Measurements from ENCODE around the gene CES1. TPM values are rescaled to one million over a fixed set of nuclear protein-coding genes. Genes with fewer than 3 reads are reported as not detected.
"Not testable (repeated sequence)": the region's sequence is repeated elsewhere in the genome, so short reads cannot be mapped to it uniquely, and the experiment has no call there.

Gene CES1
- total RNA-seq, 3 donors from 2014 or later, result 13.9 to 128 (median 22.0) TPM

DNA sequence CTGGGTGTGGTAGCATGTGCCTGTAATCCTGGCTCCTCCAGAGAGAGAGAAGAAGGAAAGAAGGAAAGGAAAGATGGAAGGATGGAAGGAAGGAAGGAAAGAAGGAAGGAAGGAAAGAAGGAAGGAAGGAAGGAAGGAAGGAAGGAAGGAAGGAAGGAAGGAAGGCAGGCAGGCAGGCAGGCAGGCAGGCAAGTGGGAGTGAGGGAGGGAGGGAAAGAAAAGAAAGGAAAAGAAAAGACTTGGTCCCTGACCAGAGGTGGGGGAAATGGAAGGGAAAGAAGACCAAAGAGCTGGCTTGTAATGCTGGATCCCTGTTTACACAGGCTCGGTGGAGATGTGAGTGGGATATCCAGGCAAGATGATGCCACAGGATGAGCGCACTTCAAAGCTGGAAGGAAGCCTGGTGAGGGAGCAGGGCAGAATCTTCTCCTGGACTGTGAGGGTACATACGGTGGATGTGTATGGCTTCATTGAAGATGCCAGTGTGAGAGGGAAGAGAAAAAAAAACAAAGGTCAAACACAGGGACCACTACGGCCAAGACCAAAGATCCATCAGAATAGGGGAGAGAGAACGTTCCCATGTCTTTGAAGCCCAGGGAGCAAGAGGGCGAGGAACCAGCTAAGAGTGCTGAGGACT, 2.1 kb downstream of the CES1 start:
- DNase-seq (ENCODE audit: low spot score in 2 of 2), result no peak
- no peaks in the 10 kb centered on the region for H3K36me3 ChIP-seq
- intact Hi-C loops (cut with DNase I; ENCODE audit: low total_unique reads), result no loop called here

DNA sequence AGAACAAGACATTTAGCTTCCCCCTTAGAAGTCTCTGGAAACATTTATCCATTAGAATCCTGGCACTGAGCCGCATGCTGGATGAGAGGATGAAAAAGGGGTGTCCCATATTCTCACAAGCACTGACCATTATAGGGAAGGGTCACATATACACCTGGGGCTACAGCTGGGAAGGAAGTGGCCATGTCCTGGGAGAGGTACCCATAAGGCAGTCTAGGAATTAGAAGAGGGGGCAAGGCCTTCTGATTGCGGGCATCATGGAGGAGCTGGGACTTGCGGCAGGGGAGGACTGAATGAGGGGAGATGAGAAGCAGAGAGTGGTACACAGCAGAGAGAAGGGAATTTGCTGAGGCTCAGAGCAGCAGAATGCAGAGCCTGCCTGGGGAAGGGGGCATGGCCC, 3.7 kb downstream of the CES1 start:
- H3K9me3 ChIP-seq; H3K27me3 ChIP-seq; H3K4me3 ChIP-seq; H3K4me1 ChIP-seq; H3K36me3 ChIP-seq; H3K27ac ChIP-seq; DNase-seq (ENCODE audit: low spot score in 2 of 2); intact Hi-C loops (cut with DNase I; ENCODE audit: low total_unique reads): not testable (repeated sequence)

More for the DNA sequence above, 2.1 kb downstream of the CES1 start:
- H3K4me1 ChIP-seq, result no peaks in the 10 kb centered on the region
- TF ChIP-seq CTCF (IDR thresholded peaks at IDR 0.05), result no peak
- no peak overlapping the region for H3K4me3 ChIP-seq
- peaks cover 0 to 4% of the 10 kb centered on the region in 2 donors for H3K27me3 ChIP-seq
- H3K27ac ChIP-seq, result no peak overlapping the region
- no peaks in the 10 kb centered on the region for H3K9me3 ChIP-seq

GRCh38 chr16:55828680-55829079, 4.2 kb downstream of the CES1 start:
- intact Hi-C loops (cut with DNase I; ENCODE audit: low total_unique reads), result no loop called here
- no peak for TF ChIP-seq CTCF (IDR thresholded peaks at IDR 0.05)
- no peak for TF ChIP-seq POLR2AphosphoS5 (IDR thresholded peaks at IDR 0.05)
- TF ChIP-seq POLR2A (IDR thresholded peaks at IDR 0.05), result no peak
- Histone ChIP-seq H3K27ac (no peak overlapping the region), H3K9me3 (no peaks in the 10 kb centered on the region), H3K4me3 (no peak overlapping the region), H3K36me3 (no peaks in the 10 kb centered on the region), H3K4me1 (no peaks in the 10 kb centered on the region), H3K27me3 (peaks cover 0 to 4% of the 10 kb centered on the region in 2 donors)
- DNase-seq (ENCODE audit: low spot score in 2 of 2), result no peak

DNA sequence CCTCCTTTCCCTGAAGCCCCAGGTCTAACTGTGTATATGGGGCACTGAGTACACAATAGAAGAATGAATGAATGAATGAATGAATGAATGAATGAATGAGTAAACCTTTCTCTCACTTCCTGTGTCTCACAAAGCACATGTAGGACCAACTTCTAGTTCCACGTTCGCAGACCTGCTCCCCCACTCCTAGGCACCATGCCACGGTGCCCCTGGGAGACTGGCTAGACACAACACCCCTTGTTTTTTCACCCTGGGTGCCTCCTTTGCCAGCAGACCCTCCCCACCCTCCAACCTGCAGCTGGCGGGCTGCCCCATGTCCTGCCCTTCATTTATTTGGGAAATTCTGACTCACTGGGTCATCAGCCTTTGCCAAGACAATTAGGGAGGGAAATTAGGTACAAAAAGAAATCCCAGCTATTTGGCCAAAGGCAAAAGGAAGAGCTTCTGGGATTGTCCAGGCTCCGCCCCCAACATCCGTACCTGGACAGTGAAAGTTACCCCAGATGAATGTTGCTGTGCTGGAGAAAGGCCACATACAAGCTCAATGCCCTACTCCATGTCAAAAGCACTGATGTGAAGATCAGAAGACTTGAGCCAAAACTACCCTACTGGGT, 7.7 kb downstream of the CES1 start:
- H3K27ac ChIP-seq, result no peak overlapping the region
- H3K4me3 ChIP-seq, result no peak overlapping the region
- TF ChIP-seq POLR2A (IDR thresholded peaks at IDR 0.05), result no peak
- TF ChIP-seq CTCF (IDR thresholded peaks at IDR 0.05), result no peak
- TF ChIP-seq POLR2AphosphoS5 (IDR thresholded peaks at IDR 0.05), result no peak
- no peaks in the 10 kb centered on the region for H3K4me1 ChIP-seq
- DNase-seq (ENCODE audit: low spot score in 2 of 2), result peak in 1 of 2 donors; percentile 27
- intact Hi-C loops (cut with DNase I; ENCODE audit: low total_unique reads), result no loop called here
- H3K27me3 ChIP-seq, result peaks cover 0 to 8% of the 10 kb centered on the region in 2 donors
- no peaks in the 10 kb centered on the region for H3K36me3 ChIP-seq
- no peaks in the 10 kb centered on the region for H3K9me3 ChIP-seq

GRCh38 chr16:55824473-55825000, 8.4 kb downstream of the CES1 start:
- intact Hi-C loops (cut with DNase I; ENCODE audit: low total_unique reads), result no loop called here

More at GRCh38 chr16:55824473-55825000, 8.4 kb downstream of the CES1 start:
- H3K9me3 ChIP-seq, result no peaks in the 10 kb centered on the region
- no peak for DNase-seq (ENCODE audit: low spot score in 2 of 2)
- H3K4me3 ChIP-seq, result no peak overlapping the region
- no peak overlapping the region for H3K27ac ChIP-seq
- no peaks in the 10 kb centered on the region for H3K4me1 ChIP-seq
- H3K27me3 ChIP-seq, result peaks cover 0 to 8% of the 10 kb centered on the region in 2 donors
- TF ChIP-seq CTCF (IDR thresholded peaks at IDR 0.05) (no peak), POLR2A (IDR thresholded peaks at IDR 0.05) (no peak), POLR2AphosphoS5 (IDR thresholded peaks at IDR 0.05) (no peak)
- no peaks in the 10 kb centered on the region for H3K36me3 ChIP-seq
